HepG2 (cell line): ENCODE data around the gene CPLANE1. TPM values are rescaled to one million over a fixed set of nuclear protein-coding genes. Genes with fewer than 3 reads are reported as not detected.

Experiments
- ATAC-seq: fragments of 200-7000 bp; cut with Tn5 transposase; 3 replicates; pipeline ENCODE4 v1.9.1; 2020; ENCODE audit warnings: mild to moderate bottlenecking, moderate library complexity
- BruUV-seq: library from RNA; stranded (reverse); fragments of 400-500 nt; replicated peaks from 2 replicates; lab custom pipeline; 2021; lab: Mats Ljungman, UMichigan
- CTCF ChIA-PET: fragments of 300-600 bp; formaldehyde crosslinking; extraction: SDS; loops from one replicate; lab custom pipeline; 2021; ENCODE audit warnings: low total read pairs, inconsistent platforms, low intra/inter-chr PET ratio; lab: Yijun Ruan, JAX
- POLR2A ChIA-PET: fragments of 350-600 bp; sonication (Branson Sonifier 250); formaldehyde crosslinking; loops from one replicate; lab custom pipeline; 2020; ENCODE audit warnings: antibody characterized with exemption, inconsistent platforms; lab: Yijun Ruan, JAX
- DNase-seq: peaks from one replicate; pipeline ENCODE4 v3.0.0-alpha.2; 2015; ENCODE audit warnings: low spot score
- FAIRE-seq: peaks from 3 replicates; lab custom pipeline; 2011; peaks lifted over from hg19 to GRCh38; lab: Jason Lieb, UNC
- H2AFZ ChIP-seq: one replicate; pipeline ENCODE4 v1.6.1; 2011; ENCODE audit warnings: low read length, inconsistent platforms
- H3K27ac ChIP-seq: fragments of 300-600 bp; 3 replicates; pipeline ENCODE4 v1.8.0; 2011; ENCODE audit warnings: mixed run types, mild to moderate bottlenecking, mixed read lengths, low read length, inconsistent platforms; ENCODE audit not compliant: insufficient read depth; ENCODE audit errors: extremely low read length
- H3K27me3 ChIP-seq, 2 experiments: fragments of 200-600 bp in 1 of 2; 2 replicates in 1 of 2; 3 replicates in 1 of 2; pipeline versions ENCODE4 v1.6.0 to v1.8.0; 2011; ENCODE audit warnings: low read length in 2 of 2, mild to moderate bottlenecking in 2 of 2, moderate library complexity in 2 of 2, inconsistent platforms in 1 of 2; ENCODE audit not compliant: insufficient read depth in 2 of 2, control insufficient read depth in 1 of 2
- H3K36me3 ChIP-seq, 2 experiments: fragments of 200-600 bp in 1 of 2; replicated peaks in 1 of 2; 2 replicates in 1 of 2; 3 replicates in 1 of 2; pipeline versions ENCODE4 v1.5.1 to v1.8.0; 2011; ENCODE audit warnings: low read length in 2 of 2, inconsistent platforms in 1 of 2; ENCODE audit not compliant: insufficient read depth in 2 of 2, control insufficient read depth in 1 of 2
- H3K4me1 ChIP-seq: 2 replicates; pipeline ENCODE4 v1.5.1; 2012; ENCODE audit warnings: low read length, inconsistent platforms; ENCODE audit not compliant: insufficient read depth
- H3K4me2 ChIP-seq: 2 replicates; pipeline ENCODE4 v1.6.0; 2011; ENCODE audit warnings: low read depth, low read length, inconsistent platforms
- H3K4me3 ChIP-seq, 3 experiments: fragments of 200-600 bp in 1 of 3; sonication (generic), shearing (Covaris generic) in 1 of 3; replicated peaks in 1 of 3; 2 replicates each; pipeline ENCODE4 v1.5.1; 2011 to 2016; ENCODE audit warnings: low read length in 3 of 3, inconsistent platforms in 2 of 3, low read depth in 2 of 3, mild to moderate bottlenecking in 2 of 3, control low read depth in 1 of 3, mixed read lengths in 1 of 3; ENCODE audit not compliant: insufficient read depth in 1 of 3
- H3K79me2 ChIP-seq: one replicate; pipeline ENCODE4 v1.6.1; 2011; ENCODE audit warnings: low read length, inconsistent platforms; ENCODE audit not compliant: insufficient read depth
- H3K9ac ChIP-seq: 2 replicates; pipeline ENCODE4 v1.6.0; 2011; ENCODE audit warnings: mild to moderate bottlenecking, low read depth, low read length, inconsistent platforms; ENCODE audit not compliant: insufficient read depth
- H3K9me3 ChIP-seq: 2 replicates; pipeline ENCODE4 v1.5.1; 2012; ENCODE audit warnings: mild to moderate bottlenecking, low read length
- H4K20me1 ChIP-seq: 2 replicates; pipeline ENCODE4 v1.6.0; 2011; ENCODE audit warnings: inconsistent platforms, mild to moderate bottlenecking, low read length, moderate library complexity; ENCODE audit not compliant: insufficient read depth
- ARHGAP35 ChIP-seq: sonication (generic); formaldehyde crosslinking; IDR thresholded peaks from 2 replicates; pipeline ENCODE4 v1.9.0; 2022; ENCODE audit warnings: mild to moderate bottlenecking, inconsistent platforms, moderate library complexity, missing genetic modification reagents, borderline replicate concordance
- ATF2 ChIP-seq: sonication (generic); formaldehyde crosslinking; IDR thresholded peaks from 2 replicates; pipeline ENCODE4 v1.4.0; 2020; ENCODE audit warnings: missing genetic modification reagents
- BRD4 ChIP-seq: sonication (generic); formaldehyde crosslinking; IDR thresholded peaks from 2 replicates; pipeline ENCODE4 v1.4.0; 2020; ENCODE audit warnings: missing genetic modification reagents
- ETV6 ChIP-seq: sonication (generic); formaldehyde crosslinking; conservative IDR thresholded peaks from 2 replicates; pipeline ENCODE4 v1.4.0; 2020; ENCODE audit warnings: missing genetic modification reagents
- MAFG ChIP-seq: sonication (generic); formaldehyde crosslinking; IDR thresholded peaks from 2 replicates; pipeline ENCODE4 v1.5.1; 2020; ENCODE audit warnings: mild to moderate bottlenecking, missing genetic modification reagents
- POLR2AphosphoS5 ChIP-seq: IDR thresholded peaks from 2 replicates; pipeline ENCODE4 v1.6.1; 2012; ENCODE audit warnings: low read depth, low read length
- TBX2 ChIP-seq: sonication (generic); formaldehyde crosslinking; IDR thresholded peaks from 2 replicates; pipeline ENCODE4 v1.5.0; 2020; ENCODE audit warnings: missing genetic modification reagents, mild to moderate bottlenecking, borderline replicate concordance
- ZNF318 ChIP-seq: sonication (generic); formaldehyde crosslinking; IDR thresholded peaks from 2 replicates; pipeline ENCODE4 v1.4.0; 2020; ENCODE audit warnings: mild to moderate bottlenecking, missing genetic modification reagents
- ZNF329 ChIP-seq: sonication (generic); formaldehyde crosslinking; IDR thresholded peaks from 2 replicates; pipeline ENCODE4 v1.9.0; 2021; ENCODE audit warnings: low read depth, mild to moderate bottlenecking, missing genetic modification reagents
- ZNF766 ChIP-seq: sonication (generic); formaldehyde crosslinking; IDR thresholded peaks from 2 replicates; pipeline ENCODE4 v1.5.0; 2020; ENCODE audit warnings: missing genetic modification reagents, borderline replicate concordance
- ZNF773 ChIP-seq: sonication (generic); formaldehyde crosslinking; IDR thresholded peaks from 2 replicates; pipeline ENCODE4 v1.4.0; 2020; ENCODE audit warnings: missing genetic modification reagents, borderline replicate concordance
- ZNF83 ChIP-seq: sonication (generic); formaldehyde crosslinking; IDR thresholded peaks from 2 replicates; pipeline ENCODE4 v1.4.0; 2020; ENCODE audit warnings: missing genetic modification reagents, mild to moderate bottlenecking, borderline replicate concordance
- in situ Hi-C: cut with HindIII; loops from 2 replicates; pipeline ENCODE4 v1.10.0; 2017; ENCODE audit warnings: low pct_unique_long_range_greater_than_20kb; ENCODE audit not compliant: extremely low pct_ligation_motif_present
- intact Hi-C: fragments of 100-400 bp; cut with micrococcal nuclease; formaldehyde crosslinking; loops from one replicate; pipeline ENCODE4 v1.10.0; 2022; ENCODE audit not compliant: unreplicated experiment
- polyA plus RNA-seq, 8 experiments: library from polyadenylated mRNA; depleted of rRNA in 3 of 8; stranded (reverse) in 7 of 8; unstranded in 1 of 8; fragments of >200 nt; fragmentation: Illumina TruSeq in 4 of 8; extraction: Trizol in 4 of 8; gene quantifications; 2 replicates each; pipeline versions ENCODE4 v1.2.1 to v1.2.3, GENCODE V29; 2011 to 2016; ENCODE audit warnings: low read depth in 4 of 8, missing spikeins in 1 of 8, mixed read lengths in 1 of 8; ENCODE audit not compliant: insufficient read depth in 1 of 8
- total RNA-seq, 5 experiments: library from RNA; depleted of rRNA; stranded (reverse); fragments of >200 nt; fragmentation: Illumina TruSeq; extraction: Trizol; gene quantifications; 2 replicates each; pipeline ENCODE4 v1.2.3, GENCODE V29; 2016; ENCODE audit warnings: low read depth in 1 of 5
- TF ChIP-seq, protein P1 (sequence below): sonication (generic); formaldehyde crosslinking; IDR thresholded peaks from 2 replicates; pipeline ENCODE4 v1.8.1; 2022; ENCODE audit warnings: low read depth, mild to moderate bottlenecking, missing genetic modification reagents

CPLANE1 gene
- total and polyA plus RNA-seq, 2 of the 13 experiments (the other 11 are each of a cell fraction or from before 2014, with no cell fraction given) = 6.3 to 9.9 TPM

GRCh38 chr5:37251665-37252064 lies 2.5 kb upstream of the CPLANE1 start:
- FAIRE-seq = no peak
- ATAC-seq = no peak
- BruUV-seq = no TSS peak
- ChIA-PET CTCF (no interaction called here), POLR2A (no interaction called here)
- no peak overlapping the region for H3K9ac ChIP-seq
- no peak overlapping the region for H3K4me2 ChIP-seq
- H3K27ac ChIP-seq = no peak overlapping the region
- no peaks in the 10 kb centered on the region for H3K36me3 ChIP-seq
- H3K4me3 ChIP-seq = no peak overlapping the region
- peaks cover 10% of the 10 kb centered on the region for H3K9me3 ChIP-seq
- H3K27me3 ChIP-seq = no peaks in the 10 kb centered on the region; a peak in 1 of 5 replicates
- H4K20me1 ChIP-seq = no peaks in the 10 kb centered on the region
- H3K79me2 ChIP-seq = no peaks in the 10 kb centered on the region
- no peak for DNase-seq
- peaks cover 22% of the 10 kb centered on the region for H3K4me1 ChIP-seq
- H2AFZ ChIP-seq = peak overlapping the region; percentile 17
- in situ Hi-C loops = no loop called here
- intact Hi-C loops = no loop called here
- no peak for TF ChIP-seq ZNF773 (CRISPR knock-in tag)
- no peak for TF ChIP-seq ZNF83 (CRISPR knock-in tag)
- no peak for TF ChIP-seq ZNF329 (CRISPR knock-in tag)
- TF ChIP-seq POLR2AphosphoS5 = no peak
- TF ChIP-seq MAFG = no peak
- no peak for TF ChIP-seq ATF2 (CRISPR knock-in tag)
- no peak for TF ChIP-seq ZNF766 (CRISPR knock-in tag)
- TF ChIP-seq, protein P1, sequence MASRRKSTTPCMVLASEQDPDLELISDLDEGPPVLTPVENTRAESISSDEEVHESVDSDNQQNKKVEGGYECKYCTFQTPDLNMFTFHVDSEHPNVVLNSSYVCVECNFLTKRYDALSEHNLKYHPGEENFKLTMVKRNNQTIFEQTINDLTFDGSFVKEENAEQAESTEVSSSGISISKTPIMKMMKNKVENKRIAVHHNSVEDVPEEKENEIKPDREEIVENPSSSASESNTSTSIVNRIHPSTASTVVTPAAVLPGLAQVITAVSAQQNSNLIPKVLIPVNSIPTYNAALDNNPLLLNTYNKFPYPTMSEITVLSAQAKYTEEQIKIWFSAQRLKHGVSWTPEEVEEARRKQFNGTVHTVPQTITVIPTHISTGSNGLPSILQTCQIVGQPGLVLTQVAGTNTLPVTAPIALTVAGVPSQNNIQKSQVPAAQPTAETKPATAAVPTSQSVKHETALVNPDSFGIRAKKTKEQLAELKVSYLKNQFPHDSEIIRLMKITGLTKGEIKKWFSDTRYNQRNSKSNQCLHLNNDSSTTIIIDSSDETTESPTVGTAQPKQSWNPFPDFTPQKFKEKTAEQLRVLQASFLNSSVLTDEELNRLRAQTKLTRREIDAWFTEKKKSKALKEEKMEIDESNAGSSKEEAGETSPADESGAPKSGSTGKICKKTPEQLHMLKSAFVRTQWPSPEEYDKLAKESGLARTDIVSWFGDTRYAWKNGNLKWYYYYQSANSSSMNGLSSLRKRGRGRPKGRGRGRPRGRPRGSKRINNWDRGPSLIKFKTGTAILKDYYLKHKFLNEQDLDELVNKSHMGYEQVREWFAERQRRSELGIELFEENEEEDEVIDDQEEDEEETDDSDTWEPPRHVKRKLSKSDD = no peak
- no peak for TF ChIP-seq TBX2 (CRISPR knock-in tag)
- TF ChIP-seq BRD4 (CRISPR knock-in tag) = no peak
- no peak for TF ChIP-seq ZNF318 (CRISPR knock-in tag)
- TF ChIP-seq ETV6 (CRISPR knock-in tag) = no peak
- no peak for TF ChIP-seq ARHGAP35
